Brain microvascular endothelial cell (primary cell): ENCODE data around the gene NR3C1.

ENCODE experiments used
- DNase-seq: peaks from one replicate; pipeline ENCODE4 v3.0.0-alpha.2; 2020
- H3K27ac ChIP-seq: fragments of 250-450 bp; sonication (Bioruptor Pico); 2 replicates; pipeline ENCODE4 v1.5.1; 2020; ENCODE audit warnings: mild to moderate bottlenecking, moderate library complexity
- H3K27me3 ChIP-seq: fragments of 250-450 bp; sonication (Bioruptor Pico); replicated peaks from 2 replicates; pipeline ENCODE4 v1.5.1; 2020; ENCODE audit warnings: mild to moderate bottlenecking
- H3K36me3 ChIP-seq: fragments of 250-450 bp; sonication (Bioruptor Pico); replicated peaks from 2 replicates; pipeline ENCODE4 v1.5.1; 2020; ENCODE audit warnings: mild to moderate bottlenecking
- H3K4me3 ChIP-seq: 2 replicates; pipeline ENCODE4 v1.5.1; 2011; ENCODE audit warnings: low read depth, mild to moderate bottlenecking, control low read depth, low read length, moderate library complexity
- in situ Hi-C: cut with HindIII; loops from 2 replicates; pipeline ENCODE4 v1.10.0; 2017; ENCODE audit warnings: low sequenced_read_pairs, low pct_ligation_motif_present
- TF ChIP-seq, protein P1 (sequence below): IDR thresholded peaks from 2 replicates; pipeline ENCODE4 v1.5.1; 2011; ENCODE audit warnings: low read depth, mild to moderate bottlenecking, moderate library complexity, low read length, control low read depth, inconsistent platforms; ENCODE audit errors: missing control alignments

NR3C1 gene

DNA sequence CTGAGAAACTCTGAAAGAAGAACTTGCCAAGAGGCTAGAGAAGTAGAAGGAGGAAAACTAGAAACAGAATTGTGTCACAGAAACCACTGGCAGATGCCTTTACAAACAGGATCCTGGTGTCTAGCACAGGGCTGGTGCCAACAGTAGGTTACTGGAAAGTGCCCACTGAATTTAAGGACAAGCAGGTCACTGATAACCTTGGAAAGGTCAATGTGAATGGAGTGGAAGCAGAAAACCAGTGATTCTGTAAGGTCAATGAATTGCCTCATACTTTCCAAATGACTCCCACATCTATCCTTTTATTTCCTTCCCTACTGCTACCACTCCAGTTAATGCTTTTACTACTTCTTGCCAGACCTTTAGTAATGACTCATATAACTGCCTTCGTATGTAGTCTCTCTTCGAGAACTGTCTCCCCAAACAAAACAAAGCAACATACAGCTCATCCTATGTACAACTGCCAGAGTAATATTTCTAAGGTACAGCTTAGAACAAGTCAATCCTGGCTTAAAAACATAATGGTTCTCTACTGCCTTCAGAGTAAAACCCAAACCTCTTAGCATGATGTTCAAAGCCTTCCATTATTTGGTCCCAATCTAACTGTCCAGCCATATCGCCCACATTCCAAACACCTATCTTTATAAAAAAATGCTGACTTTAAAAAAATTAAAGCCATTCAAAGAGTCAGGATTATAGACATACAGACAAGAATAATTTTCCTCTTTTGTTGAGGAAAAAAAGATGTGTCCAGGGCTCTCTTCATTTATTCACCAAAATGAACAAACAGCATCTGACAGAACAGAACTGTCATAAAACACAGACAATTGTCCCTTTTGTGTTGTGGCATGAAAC, 52.5 kb downstream of the NR3C1 start:
- H3K36me3 ChIP-seq, result no peaks in the 10 kb centered on the region
- in situ Hi-C loops, result no loop called here
- DNase-seq, result peak; percentile 55
- no peaks in the 10 kb centered on the region for H3K27me3 ChIP-seq
- TF ChIP-seq, protein P1, sequence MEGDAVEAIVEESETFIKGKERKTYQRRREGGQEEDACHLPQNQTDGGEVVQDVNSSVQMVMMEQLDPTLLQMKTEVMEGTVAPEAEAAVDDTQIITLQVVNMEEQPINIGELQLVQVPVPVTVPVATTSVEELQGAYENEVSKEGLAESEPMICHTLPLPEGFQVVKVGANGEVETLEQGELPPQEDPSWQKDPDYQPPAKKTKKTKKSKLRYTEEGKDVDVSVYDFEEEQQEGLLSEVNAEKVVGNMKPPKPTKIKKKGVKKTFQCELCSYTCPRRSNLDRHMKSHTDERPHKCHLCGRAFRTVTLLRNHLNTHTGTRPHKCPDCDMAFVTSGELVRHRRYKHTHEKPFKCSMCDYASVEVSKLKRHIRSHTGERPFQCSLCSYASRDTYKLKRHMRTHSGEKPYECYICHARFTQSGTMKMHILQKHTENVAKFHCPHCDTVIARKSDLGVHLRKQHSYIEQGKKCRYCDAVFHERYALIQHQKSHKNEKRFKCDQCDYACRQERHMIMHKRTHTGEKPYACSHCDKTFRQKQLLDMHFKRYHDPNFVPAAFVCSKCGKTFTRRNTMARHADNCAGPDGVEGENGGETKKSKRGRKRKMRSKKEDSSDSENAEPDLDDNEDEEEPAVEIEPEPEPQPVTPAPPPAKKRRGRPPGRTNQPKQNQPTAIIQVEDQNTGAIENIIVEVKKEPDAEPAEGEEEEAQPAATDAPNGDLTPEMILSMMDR, result no peak
- H3K4me3 ChIP-seq, result no peak overlapping the region
- H3K27ac ChIP-seq, result peak overlapping the region; percentile 22

DNA sequence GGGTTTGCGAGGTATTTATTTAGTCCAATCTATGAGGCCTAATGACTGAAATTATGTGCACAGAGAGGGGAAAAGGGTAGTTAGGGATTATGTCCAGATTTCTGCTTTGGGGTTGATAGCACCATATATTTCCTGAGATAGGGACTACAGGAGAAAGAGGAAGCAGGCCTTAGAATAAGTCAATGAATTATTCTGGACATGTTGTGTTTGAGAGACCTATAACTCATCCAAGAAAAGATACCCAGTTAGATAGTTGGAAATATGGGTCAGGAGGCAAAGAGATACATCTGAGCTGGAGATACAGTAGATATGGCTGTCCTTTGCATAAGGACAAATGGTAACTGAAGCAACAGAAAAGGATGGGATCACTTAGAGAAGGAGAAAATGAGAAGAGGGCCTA, 53.1 kb downstream of the NR3C1 start:
- no peak for DNase-seq
- no peaks in the 10 kb centered on the region for H3K36me3 ChIP-seq
- TF ChIP-seq, protein P1, result no peak
- no peak overlapping the region for H3K4me3 ChIP-seq
- H3K27me3 ChIP-seq, result no peaks in the 10 kb centered on the region
- in situ Hi-C loops, result no loop called here
- peak overlapping the region; percentile 12 for H3K27ac ChIP-seq

DNA sequence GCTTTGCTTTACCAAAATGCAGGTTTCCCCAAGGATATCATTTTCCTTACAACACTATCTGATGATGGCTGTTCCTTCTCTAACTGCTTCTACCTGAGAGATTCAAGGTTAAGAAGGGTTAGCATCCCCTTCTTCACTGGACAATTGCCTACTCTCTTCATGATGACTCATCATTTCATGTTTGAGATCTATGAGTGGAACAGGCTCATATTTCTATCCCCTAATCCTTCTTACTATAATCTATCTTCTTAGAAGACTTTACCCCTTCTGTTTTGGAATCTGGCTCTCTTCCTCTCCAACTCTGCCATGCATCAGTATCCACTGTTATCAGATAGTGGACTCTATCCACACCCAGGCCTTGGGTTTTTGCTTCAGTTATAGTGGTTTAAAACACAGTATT, 54.3 kb downstream of the NR3C1 start:
- no peak for DNase-seq
- Histone ChIP-seq H3K27me3 (no peaks in the 10 kb centered on the region), H3K4me3 (no peak overlapping the region), H3K36me3 (no peaks in the 10 kb centered on the region), H3K27ac (no peak overlapping the region)
- TF ChIP-seq, protein P1, result no peak
- in situ Hi-C loops, result no loop called here

DNA sequence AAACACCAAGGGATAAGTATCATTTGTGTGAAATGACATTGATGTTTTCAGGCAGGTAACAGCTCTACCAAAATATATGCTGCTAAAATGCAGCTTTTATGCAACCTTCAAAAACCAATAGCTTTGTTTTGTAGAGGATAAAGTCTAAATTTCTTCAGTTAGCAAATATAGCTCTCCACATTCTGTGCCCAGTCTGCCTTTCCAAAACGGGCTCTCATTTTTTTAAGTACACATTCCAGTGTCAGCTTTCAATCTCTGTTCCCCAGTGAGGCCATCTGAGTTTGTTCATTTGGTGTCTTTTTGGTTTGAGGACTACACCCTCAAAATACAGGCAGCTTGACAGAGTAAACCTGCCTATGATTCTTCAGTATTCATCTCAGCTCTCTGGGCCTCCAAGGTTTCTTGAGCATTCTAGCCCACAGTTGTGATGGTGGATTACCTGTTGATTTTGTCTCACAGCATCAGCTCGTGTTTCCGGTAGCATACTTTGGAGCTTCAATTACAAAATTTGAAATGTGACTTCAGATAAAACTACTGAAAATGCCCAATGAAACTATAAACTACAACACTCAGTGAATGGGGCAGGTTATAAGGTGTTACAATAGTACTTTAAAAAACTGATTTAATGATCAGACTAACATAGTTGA, 55.7 kb downstream of the NR3C1 start:
- no peak overlapping the region for H3K4me3 ChIP-seq
- TF ChIP-seq, protein P1, result no peak

DNA sequence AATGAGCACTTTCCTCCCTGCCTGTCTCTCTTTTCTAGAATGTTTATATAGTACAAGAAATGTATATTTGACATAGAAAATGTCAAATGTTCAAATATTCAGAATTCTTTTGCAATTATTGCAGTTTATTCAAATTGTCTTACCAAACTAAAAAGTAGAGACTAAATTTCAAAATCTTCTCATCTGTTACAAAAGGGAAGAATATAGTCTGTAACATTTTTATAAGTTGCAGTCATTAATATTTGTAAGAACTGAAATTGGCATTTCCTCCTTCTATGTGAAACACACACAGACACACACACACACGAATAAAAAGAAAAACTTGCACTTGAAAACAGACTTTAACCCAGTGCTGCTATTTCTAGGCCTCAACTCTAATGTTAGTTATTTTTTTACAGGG, 56.4 kb downstream of the NR3C1 start:
- Histone ChIP-seq H3K4me3 (no peak overlapping the region), H3K27me3 (no peaks in the 10 kb centered on the region), H3K36me3 (no peaks in the 10 kb centered on the region), H3K27ac (no peak overlapping the region)
- DNase-seq, result no peak
- TF ChIP-seq, protein P1, result no peak
- in situ Hi-C loops, result no loop called here

More for the DNA sequence above, 55.7 kb downstream of the NR3C1 start:
- Histone ChIP-seq H3K27me3 (no peaks in the 10 kb centered on the region), H3K27ac (no peak overlapping the region), H3K36me3 (no peaks in the 10 kb centered on the region)
- in situ Hi-C loops, result no loop called here
- DNase-seq, result no peak
